ENCODE results near the gene EDARADD. TPM values are rescaled to one million over a fixed set of nuclear protein-coding genes. Genes with fewer than 3 reads are reported as not detected.

EDARADD gene
- total RNA-seq, 2 donors from 2014 or later, result 2.8 TPM; not detected in 1

DNA sequence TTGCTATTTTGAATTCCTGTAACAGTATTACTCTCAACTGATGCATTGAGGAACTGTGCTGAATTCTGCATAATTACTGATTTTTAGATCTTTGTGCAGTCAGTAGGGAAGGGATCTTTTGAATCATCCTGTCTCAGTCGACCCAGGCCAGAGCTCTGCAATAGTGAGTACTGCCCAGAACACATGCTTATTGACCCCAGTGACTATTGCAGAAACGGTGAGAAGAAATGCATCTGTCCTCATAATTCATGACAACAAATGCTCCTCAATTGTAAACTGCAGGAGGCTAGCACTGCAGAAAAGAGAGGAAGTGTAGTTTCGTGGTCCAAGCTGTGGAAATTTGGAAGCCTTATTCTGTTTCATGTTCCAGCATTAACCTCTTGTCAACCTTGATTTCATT lies 19.6 kb downstream of the EDARADD start:
- Histone ChIP-seq H3K27ac (no peak overlapping the region), H3K4me1 (ENCODE audit: control insufficient read depth in 1 of 2, low read depth in 2 of 2) (no peaks in the 10 kb centered on the region), H3K4me3 (no peak overlapping the region), H3K36me3 (no peaks in the 10 kb centered on the region), H3K9me3 (no peaks in the 10 kb centered on the region), H3K27me3 (replicated peaks; ENCODE audit: insufficient read depth) (no peaks in the 10 kb centered on the region)
- DNase-seq (ENCODE audit: low spot score) (no peak), ATAC-seq (ENCODE audit: insufficient number of reproducible peaks, low FRiP score, low read depth) (no peak)
- TF ChIP-seq CTCF (IDR thresholded peaks at IDR 0.05), result no peak

DNA sequence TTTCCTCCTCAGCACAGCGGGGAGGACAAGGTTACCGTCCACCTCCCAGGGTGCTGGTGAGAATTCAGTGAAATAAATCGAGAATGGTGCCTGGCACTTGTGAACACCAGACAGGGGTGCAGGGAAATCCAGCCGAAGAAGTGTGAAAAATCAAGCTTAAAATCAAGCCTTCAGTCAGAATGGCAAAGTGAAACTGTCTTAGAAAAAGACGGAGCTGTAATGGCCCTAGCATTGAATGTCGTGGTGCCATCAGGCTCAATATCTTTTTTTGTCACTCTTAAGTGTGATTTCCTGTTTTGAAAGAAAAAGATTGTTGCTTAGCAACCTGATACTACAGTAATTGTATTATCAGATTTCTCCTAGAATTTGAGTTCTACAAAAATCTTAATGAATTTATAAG lies 22.1 kb downstream of the EDARADD start:
- ATAC-seq (ENCODE audit: insufficient number of reproducible peaks, low FRiP score, low read depth) (no peak), DNase-seq (ENCODE audit: low spot score) (no peak)
- H3K27ac ChIP-seq, result no peak overlapping the region
- H3K9me3 ChIP-seq, result no peaks in the 10 kb centered on the region
- no peaks in the 10 kb centered on the region for H3K27me3 ChIP-seq (replicated peaks; ENCODE audit: insufficient read depth)
- no peaks in the 10 kb centered on the region for H3K4me1 ChIP-seq (ENCODE audit: control insufficient read depth in 1 of 2, low read depth in 2 of 2)
- no peaks in the 10 kb centered on the region for H3K36me3 ChIP-seq
- no peak for TF ChIP-seq CTCF (IDR thresholded peaks at IDR 0.05)
- no peak overlapping the region for H3K4me3 ChIP-seq

GRCh38 chr1:236417336-236417735 lies 23.2 kb downstream of the EDARADD start:
- no peaks in the 10 kb centered on the region for H3K4me1 ChIP-seq (ENCODE audit: control insufficient read depth in 1 of 2, low read depth in 2 of 2)
- H3K27me3 ChIP-seq (replicated peaks; ENCODE audit: insufficient read depth), result no peaks in the 10 kb centered on the region
- H3K27ac ChIP-seq, result no peak overlapping the region
- DNase-seq (ENCODE audit: low spot score), result no peak
- ATAC-seq (ENCODE audit: insufficient number of reproducible peaks, low FRiP score, low read depth), result no peak
- TF ChIP-seq CTCF (IDR thresholded peaks at IDR 0.05), result no peak
- H3K36me3 ChIP-seq, result no peaks in the 10 kb centered on the region
- no peak overlapping the region for H3K4me3 ChIP-seq
- H3K9me3 ChIP-seq, result no peaks in the 10 kb centered on the region

DNA sequence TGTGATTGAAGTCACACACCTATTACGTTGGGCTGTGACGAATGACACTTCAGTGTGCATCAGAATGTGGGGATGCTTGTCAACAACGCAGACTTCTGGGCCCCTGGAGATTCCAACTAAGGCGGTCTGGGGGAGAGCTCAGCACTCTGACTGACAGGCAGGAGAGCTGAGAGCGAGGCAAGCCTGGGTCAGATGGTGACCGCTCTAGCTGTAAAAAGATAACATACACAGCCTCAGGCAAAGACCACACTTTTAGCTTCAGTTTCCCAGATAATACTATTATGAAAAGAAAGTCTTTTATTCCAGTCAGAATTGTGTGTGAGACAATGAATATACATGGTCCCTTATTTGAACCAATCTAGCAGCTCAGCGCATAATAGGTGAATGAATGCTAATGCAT lies 25.4 kb downstream of the EDARADD start:
- ATAC-seq (ENCODE audit: insufficient number of reproducible peaks, low FRiP score, low read depth) (no peak), DNase-seq (ENCODE audit: low spot score) (no peak)
- Histone ChIP-seq H3K27ac (no peak overlapping the region), H3K9me3 (no peaks in the 10 kb centered on the region), H3K4me3 (no peak overlapping the region), H3K27me3 (replicated peaks; ENCODE audit: insufficient read depth) (no peaks in the 10 kb centered on the region), H3K4me1 (ENCODE audit: control insufficient read depth in 1 of 2, low read depth in 2 of 2) (no peaks in the 10 kb centered on the region), H3K36me3 (no peaks in the 10 kb centered on the region)
- no peak for TF ChIP-seq CTCF (IDR thresholded peaks at IDR 0.05)

DNA sequence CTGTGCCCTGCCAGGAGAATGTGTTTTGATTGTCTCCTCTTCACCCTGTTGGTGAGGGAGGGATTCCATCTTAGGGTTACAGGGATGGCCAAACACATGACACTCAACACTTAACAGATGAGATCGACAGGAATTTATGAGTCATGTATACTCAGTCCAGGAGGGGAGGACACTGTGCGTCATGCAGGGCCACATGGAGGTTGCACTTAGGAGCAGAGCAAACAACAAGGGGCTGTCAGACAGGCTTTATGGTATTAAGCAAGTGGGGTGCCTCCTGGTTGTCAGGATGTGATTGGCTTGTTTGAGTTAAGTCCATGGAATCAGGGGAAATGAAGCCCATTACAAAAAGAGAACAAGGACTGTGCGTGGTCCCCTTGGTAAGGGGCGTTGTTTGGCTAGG lies 26.9 kb downstream of the EDARADD start:
- no peak for ATAC-seq (ENCODE audit: insufficient number of reproducible peaks, low FRiP score, low read depth)

More for the DNA sequence above, 26.9 kb downstream of the EDARADD start:
- DNase-seq (ENCODE audit: low spot score), result no peak
- H3K4me1 ChIP-seq (ENCODE audit: control insufficient read depth in 1 of 2, low read depth in 2 of 2), result no peaks in the 10 kb centered on the region
- TF ChIP-seq CTCF (IDR thresholded peaks at IDR 0.05), result no peak
- H3K36me3 ChIP-seq, result no peaks in the 10 kb centered on the region
- no peaks in the 10 kb centered on the region for H3K27me3 ChIP-seq (replicated peaks; ENCODE audit: insufficient read depth)
- H3K27ac ChIP-seq, result no peak overlapping the region
- no peak overlapping the region for H3K4me3 ChIP-seq
- H3K9me3 ChIP-seq, result no peaks in the 10 kb centered on the region
